Epidermal melanocyte (primary cell): ENCODE results near the gene SEMA6B.

ENCODE experiments used
- DNase-seq: peaks from one replicate; pipeline ENCODE4 v3.0.0; 2011; ENCODE audit warnings: low spot score; ENCODE audit not compliant: insufficient read length

The SEMA6B gene

GRCh38 chr19:4511300-4512054 is 48.0 kb downstream of the SEMA6B start:
- DNase-seq: no peak

GRCh38 chr19:4510435-4511255 is 48.8 kb downstream of the SEMA6B start:
- DNase-seq: no peak

- DNase-seq: no peak
These were observed 50.8 kb downstream of the SEMA6B start for GRCh38 chr19:4508698-4509097.

- no peak for DNase-seq
These were observed 51.7 kb downstream of the SEMA6B start for GRCh38 chr19:4507804-4508203.

- DNase-seq: no peak
These were observed 52.4 kb downstream of the SEMA6B start for GRCh38 chr19:4507150-4507452.

- DNase-seq: no peak
These were observed 52.9 kb downstream of the SEMA6B start for GRCh38 chr19:4506449-4507149.

GRCh38 chr19:4505570-4506448 is 53.7 kb downstream of the SEMA6B start:
- DNase-seq: no peak

- no peak for DNase-seq
These were observed 54.5 kb downstream of the SEMA6B start for GRCh38 chr19:4504891-4505569.

GRCh38 chr19:4504297-4504701 is 55.2 kb downstream of the SEMA6B start:
- DNase-seq: no peak

GRCh38 chr19:4503825-4504170 is 55.7 kb downstream of the SEMA6B start:
- no peak for DNase-seq

- DNase-seq: no peak
These were observed 56.2 kb downstream of the SEMA6B start for GRCh38 chr19:4503132-4503824.

- DNase-seq: no peak
These were observed 57.0 kb downstream of the SEMA6B start for GRCh38 chr19:4502282-4503131.

GRCh38 chr19:4501691-4502090 is 57.8 kb downstream of the SEMA6B start:
- DNase-seq: no peak

GRCh38 chr19:4500841-4501591 is 58.5 kb downstream of the SEMA6B start:
- no peak for DNase-seq

- DNase-seq: no peak
These were observed 59.6 kb downstream of the SEMA6B start for GRCh38 chr19:4499855-4500254.

GRCh38 chr19:4499318-4499717 is 60.2 kb downstream of the SEMA6B start:
- no peak for DNase-seq

GRCh38 chr19:4498694-4499093 is 60.8 kb downstream of the SEMA6B start:
- no peak for DNase-seq

- no peak for DNase-seq
These were observed 61.6 kb downstream of the SEMA6B start for GRCh38 chr19:4497770-4498389.
